Measurements from ENCODE around the gene MAIP1. TPM values are rescaled to one million over a fixed set of nuclear protein-coding genes. Genes with fewer than 3 reads are reported as not detected.

Gene MAIP1
- total and polyA plus RNA-seq, 2 donors (not counting 3 experiments of a cell fraction or from before 2014, with no cell fraction given) = 12.0 to 17.7 TPM

GRCh38 chr2:199991691-199992090 lies 36.3 kb downstream of the MAIP1 start:
- FAIRE-seq (no peak), DNase-seq (ENCODE audit: low read depth, low spot score) (no peak)
- H3K9me3 ChIP-seq (replicated peaks; ENCODE audit: control insufficient read depth, insufficient read depth, low read length) = no peaks in the 10 kb centered on the region
- dilution Hi-C loops (cut with MboI; ENCODE audit: extremely low pct_ligation_motif_present, low sequenced_read_pairs) (no loop called here), intact Hi-C loops (cut with micrococcal nuclease) (no loop called here)
- peaks cover 10 to 14% of the 10 kb centered on the region in 2 experiments for H3K27me3 ChIP-seq (ENCODE audit: control insufficient read depth in 2 of 2, insufficient read depth in 2 of 2, low read length in 2 of 2)
- no peaks in the 10 kb centered on the region for H3K79me2 ChIP-seq (ENCODE audit: control insufficient read depth, insufficient read depth, low read length)
- no peaks in the 10 kb centered on the region for H4K20me1 ChIP-seq (replicated peaks; ENCODE audit: control insufficient read depth, extremely low read depth, insufficient read depth, low read length)
- H3K27ac ChIP-seq (ENCODE audit: insufficient read depth, low read depth, low read length) = no peak overlapping the region
- no peak overlapping the region for H3K9ac ChIP-seq (replicated peaks; ENCODE audit: extremely low read depth, insufficient read depth, low read length)
- H3K4me2 ChIP-seq (ENCODE audit: insufficient read depth, low read length) = no peak overlapping the region
- H2AFZ ChIP-seq (ENCODE audit: low read depth, low read length) = no peak overlapping the region
- H3K4me1 ChIP-seq (ENCODE audit: control insufficient read depth, extremely low read depth, insufficient read depth, low read length) = peaks cover 5% of the 10 kb centered on the region
- H3K4me3 ChIP-seq (replicated peaks in 1 of 3; ENCODE audit: insufficient read depth in 1 of 3, low read depth in 1 of 3, low read length in 3 of 3) = no peak overlapping the region
- H3K9me1 ChIP-seq (replicated peaks; ENCODE audit: control insufficient read depth, extremely low read depth, insufficient read depth, low read length) = no peaks in the 10 kb centered on the region
- no TSS peak for BruUV-seq (replicated peaks)
- CTCF ChIA-PET = interaction anchor here (1.0 kb wide), 1 partner anchor 490 kb away, joined by 3 read pairs; no protein-coding TSS in a partner anchor
- no peaks in the 10 kb centered on the region for H3K36me3 ChIP-seq (ENCODE audit: control insufficient read depth in 2 of 2, extremely low read depth in 1 of 2, insufficient read depth in 2 of 2, low read length in 2 of 2)
- TF ChIP-seq CTCF (IDR thresholded peaks at IDR 0.05; ENCODE audit: extremely low read depth in 1 of 2, insufficient read depth in 1 of 2, low read depth in 1 of 2, low read length in 2 of 2) = no peak
- TF ChIP-seq EZH2 (IDR thresholded peaks at IDR 0.05; ENCODE audit: borderline replicate concordance, low read depth, low read length, severe bottlenecking) = no peak
- POLR2A ChIA-PET = no interaction called here

- Histone ChIP-seq H3K9me3 (replicated peaks; ENCODE audit: control insufficient read depth, insufficient read depth, low read length) (no peaks in the 10 kb centered on the region), H3K27ac (ENCODE audit: insufficient read depth, low read depth, low read length) (no peak overlapping the region), H3K79me2 (ENCODE audit: control insufficient read depth, insufficient read depth, low read length) (no peaks in the 10 kb centered on the region), H3K36me3 (ENCODE audit: control insufficient read depth in 2 of 2, extremely low read depth in 1 of 2, insufficient read depth in 2 of 2, low read length in 2 of 2) (no peaks in the 10 kb centered on the region), H3K4me2 (ENCODE audit: insufficient read depth, low read length) (no peak overlapping the region), H3K27me3 (ENCODE audit: control insufficient read depth in 2 of 2, insufficient read depth in 2 of 2, low read length in 2 of 2) (peaks cover 7 to 14% of the 10 kb centered on the region in 2 experiments), H4K20me1 (replicated peaks; ENCODE audit: control insufficient read depth, extremely low read depth, insufficient read depth, low read length) (no peaks in the 10 kb centered on the region), H3K9ac (replicated peaks; ENCODE audit: extremely low read depth, insufficient read depth, low read length) (no peak overlapping the region), H3K9me1 (replicated peaks; ENCODE audit: control insufficient read depth, extremely low read depth, insufficient read depth, low read length) (no peaks in the 10 kb centered on the region), H2AFZ (ENCODE audit: low read depth, low read length) (no peak overlapping the region), H3K4me1 (ENCODE audit: control insufficient read depth, extremely low read depth, insufficient read depth, low read length) (peaks cover 5% of the 10 kb centered on the region), H3K4me3 (replicated peaks in 1 of 3; ENCODE audit: insufficient read depth in 1 of 3, low read depth in 1 of 3, low read length in 3 of 3) (no peak overlapping the region)
- dilution Hi-C loops (cut with MboI; ENCODE audit: extremely low pct_ligation_motif_present, low sequenced_read_pairs) = no loop called here
- no TSS peak for BruUV-seq (replicated peaks)
- FAIRE-seq (no peak), DNase-seq (ENCODE audit: low read depth, low spot score) (no peak)
- CTCF ChIA-PET = no interaction called here
- intact Hi-C loops (cut with micrococcal nuclease) = no loop called here
- POLR2A ChIA-PET = no interaction called here
- TF ChIP-seq POLR2AphosphoS5 (IDR thresholded peaks at IDR 0.05; ENCODE audit: insufficient read depth, low read depth, low read length) (no peak), JUN (IDR thresholded peaks at IDR 0.05; ENCODE audit: borderline replicate concordance, insufficient read depth, insufficient read length, low read depth) (no peak), MAX (IDR thresholded peaks at IDR 0.05; ENCODE audit: insufficient read depth, insufficient read length) (no peak), GATA2 (IDR thresholded peaks at IDR 0.05; ENCODE audit: insufficient read depth, insufficient read length, low read depth, low read length) (no peak), POLR2A (IDR thresholded peaks at IDR 0.05; ENCODE audit: low read depth, low read length) (no peak), CTCF (IDR thresholded peaks at IDR 0.05; ENCODE audit: extremely low read depth in 1 of 2, insufficient read depth in 1 of 2, low read depth in 1 of 2, low read length in 2 of 2) (no peak), EZH2 (IDR thresholded peaks at IDR 0.05; ENCODE audit: borderline replicate concordance, low read depth, low read length, severe bottlenecking) (no peak), FOS (IDR thresholded peaks at IDR 0.05; ENCODE audit: borderline replicate concordance, insufficient read depth, low read length) (no peak), MYC (IDR thresholded peaks at IDR 0.05; ENCODE audit: low read depth, low read length) (no peak)
Observed at GRCh38 chr2:199992296-199992695, 36.9 kb downstream of the MAIP1 start.

Data from endothelial cell of umbilical vein (primary cell).